NCI-H2029 (cell line): ENCODE data around the gene TOMM40L.

Experiments
- DNase-seq: peaks from one replicate; lab custom pipeline; 2025; lab: John Stamatoyannopoulos, UW

Gene TOMM40L

DNA sequence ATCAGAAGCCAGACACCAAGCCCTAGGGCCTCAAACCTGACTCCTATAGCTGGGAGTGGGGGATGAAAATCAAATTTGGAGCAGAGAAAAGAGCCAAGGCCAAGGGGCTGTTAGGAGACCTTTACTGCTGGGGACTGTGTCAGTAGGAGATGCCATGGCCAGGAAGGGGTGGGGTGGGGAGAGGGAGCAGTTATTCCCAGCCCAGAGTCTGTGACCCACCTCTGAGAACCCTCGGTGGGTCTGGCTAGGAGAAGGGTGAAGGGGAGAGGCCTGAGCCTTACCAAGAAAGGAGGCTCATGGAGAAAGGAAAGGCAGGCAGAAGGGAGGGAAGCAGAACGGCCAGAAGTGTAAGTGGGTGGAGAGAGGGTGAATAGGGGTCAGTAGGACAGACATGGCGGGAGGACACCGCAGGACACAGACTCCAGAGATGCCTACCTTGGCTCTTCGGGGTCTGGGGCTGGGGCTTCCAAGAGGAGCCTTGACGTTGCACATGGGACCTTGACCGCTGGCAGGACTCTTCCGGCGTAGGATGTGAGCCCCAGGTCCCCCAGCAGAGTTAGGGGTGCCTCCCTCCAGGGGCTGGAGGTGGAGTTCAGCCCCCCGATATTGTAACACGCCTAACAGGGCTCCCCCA, 28.2 kb upstream of the TOMM40L start:
- no peak for DNase-seq

DNA sequence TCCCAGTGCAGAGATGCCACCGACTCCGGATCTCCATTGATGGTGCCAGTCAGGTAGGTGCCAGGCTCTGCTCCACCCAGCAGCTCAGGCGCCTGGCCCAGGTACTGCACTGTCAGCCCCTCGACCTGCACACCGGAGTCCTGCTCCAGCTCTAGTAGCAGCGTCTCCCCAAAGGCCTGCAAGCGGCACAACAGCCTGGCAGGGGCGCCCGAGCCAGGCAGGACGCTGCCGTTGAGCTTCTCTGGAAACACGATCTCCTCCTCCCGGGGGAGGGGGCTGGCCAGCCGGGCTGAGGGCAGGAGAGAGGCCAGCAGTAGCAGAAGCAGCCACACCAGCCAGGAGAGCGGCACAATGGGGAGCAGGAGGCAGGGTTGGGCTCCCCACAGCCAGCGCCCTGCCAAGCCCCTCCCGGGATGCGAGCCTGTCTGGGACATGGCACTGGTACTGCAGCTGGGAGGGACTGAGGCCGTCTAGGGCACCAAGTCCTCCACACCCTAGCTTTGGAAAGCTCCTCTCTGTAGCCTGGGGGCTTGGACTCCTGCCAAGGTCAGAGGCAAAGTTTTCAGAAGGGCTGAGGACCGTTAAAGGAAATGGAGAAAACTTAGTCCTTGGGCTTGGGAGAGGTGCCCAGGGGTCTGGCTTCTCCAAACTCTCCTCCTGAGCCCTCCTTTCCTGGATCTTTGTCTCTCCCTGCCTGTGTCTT, 27.5 kb upstream of the TOMM40L start:
- no peak for DNase-seq

DNA sequence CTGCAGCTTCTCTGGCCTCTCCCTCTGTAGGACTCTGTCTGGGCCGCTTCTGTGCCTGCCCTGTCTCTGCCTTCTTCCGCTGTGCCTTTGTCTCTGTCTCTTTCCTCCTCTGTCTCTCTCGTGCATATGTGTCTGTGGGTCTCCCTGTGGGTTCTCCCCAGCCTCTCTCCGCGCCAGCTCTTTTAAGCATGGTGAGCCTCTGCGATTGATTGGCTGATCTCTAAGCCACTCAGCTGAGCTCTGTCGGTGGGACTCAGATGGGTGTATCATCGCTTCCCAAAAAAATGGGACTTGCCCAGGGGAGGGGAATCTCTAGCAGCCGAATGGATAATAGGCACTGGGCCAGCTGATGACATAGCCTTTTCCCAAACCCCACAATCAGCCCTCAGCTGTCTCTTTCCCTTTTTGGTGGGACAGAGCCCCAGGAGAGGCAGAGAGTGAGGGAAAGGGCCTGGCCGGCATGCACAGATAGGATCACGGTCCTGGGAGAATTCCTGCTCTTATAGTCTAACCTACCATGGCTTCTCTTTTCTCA, 26.9 kb upstream of the TOMM40L start, which contains the start of gene ADAMTS4:
ADAMTS4 (minus strand) TSS at position 158 of the 535 bp plus-strand sequence. CDS start 427 bp downstream, outside the sequence.
- no peak for DNase-seq

DNA sequence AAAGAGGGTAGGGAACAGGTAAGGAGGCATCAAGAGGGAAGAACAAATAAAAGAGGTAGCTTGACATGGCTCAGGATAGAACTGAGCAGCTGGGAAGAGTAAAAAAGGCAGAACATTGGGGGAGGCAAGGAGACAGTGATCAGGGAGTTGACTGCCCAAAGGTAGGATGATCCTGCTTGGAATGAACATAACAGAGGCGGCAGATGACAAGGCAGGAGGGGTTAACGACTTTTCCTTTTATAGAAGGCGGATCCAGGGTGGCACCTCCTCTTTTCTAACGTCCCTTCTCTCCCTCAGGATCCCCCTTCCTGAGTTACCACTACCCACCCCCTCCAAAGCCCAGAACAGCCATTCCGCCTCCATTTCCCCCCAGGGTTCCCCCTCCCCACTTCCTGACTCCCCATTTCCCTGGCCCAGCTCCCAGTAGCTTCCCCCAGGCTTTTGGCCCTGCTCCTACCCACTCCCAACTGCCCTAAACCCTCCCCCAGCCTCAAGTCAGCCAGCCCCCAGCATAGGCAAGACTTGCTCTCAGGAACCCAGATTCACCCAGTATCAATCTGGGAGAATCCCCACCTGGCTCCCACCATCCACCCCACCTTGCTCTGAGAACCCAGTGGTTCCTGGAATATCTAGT, 26.2 kb upstream of the TOMM40L start:
- no peak for DNase-seq

DNA sequence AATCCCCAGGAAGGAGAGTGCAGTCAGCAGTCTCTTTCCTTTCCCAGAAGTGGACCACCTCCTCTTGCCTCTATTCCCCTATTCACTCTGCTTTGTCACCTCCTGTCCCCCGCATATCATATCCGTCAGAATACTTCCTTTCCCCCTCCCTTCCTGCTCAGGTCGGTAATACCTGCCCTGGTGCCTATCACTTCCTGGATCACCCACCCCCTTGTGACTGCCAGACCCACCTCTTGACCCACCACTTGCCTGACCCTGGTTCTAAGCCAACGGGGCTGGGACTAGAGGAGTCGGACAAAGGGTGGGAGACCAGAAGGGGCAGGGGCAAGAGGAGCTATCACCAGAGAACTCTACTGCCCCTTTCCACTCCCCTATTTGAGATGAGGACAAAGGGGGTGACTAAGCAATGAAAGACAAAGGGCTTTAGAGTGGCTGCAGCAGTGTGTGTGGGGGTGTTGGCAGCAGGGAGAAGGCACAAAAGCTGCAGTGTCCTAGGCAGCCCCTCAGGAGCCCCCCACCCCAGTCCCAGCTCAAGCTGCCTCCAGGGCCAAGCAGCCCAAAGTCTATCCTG, 25.4 kb upstream of the TOMM40L start:
- DNase-seq, result no peak

DNA sequence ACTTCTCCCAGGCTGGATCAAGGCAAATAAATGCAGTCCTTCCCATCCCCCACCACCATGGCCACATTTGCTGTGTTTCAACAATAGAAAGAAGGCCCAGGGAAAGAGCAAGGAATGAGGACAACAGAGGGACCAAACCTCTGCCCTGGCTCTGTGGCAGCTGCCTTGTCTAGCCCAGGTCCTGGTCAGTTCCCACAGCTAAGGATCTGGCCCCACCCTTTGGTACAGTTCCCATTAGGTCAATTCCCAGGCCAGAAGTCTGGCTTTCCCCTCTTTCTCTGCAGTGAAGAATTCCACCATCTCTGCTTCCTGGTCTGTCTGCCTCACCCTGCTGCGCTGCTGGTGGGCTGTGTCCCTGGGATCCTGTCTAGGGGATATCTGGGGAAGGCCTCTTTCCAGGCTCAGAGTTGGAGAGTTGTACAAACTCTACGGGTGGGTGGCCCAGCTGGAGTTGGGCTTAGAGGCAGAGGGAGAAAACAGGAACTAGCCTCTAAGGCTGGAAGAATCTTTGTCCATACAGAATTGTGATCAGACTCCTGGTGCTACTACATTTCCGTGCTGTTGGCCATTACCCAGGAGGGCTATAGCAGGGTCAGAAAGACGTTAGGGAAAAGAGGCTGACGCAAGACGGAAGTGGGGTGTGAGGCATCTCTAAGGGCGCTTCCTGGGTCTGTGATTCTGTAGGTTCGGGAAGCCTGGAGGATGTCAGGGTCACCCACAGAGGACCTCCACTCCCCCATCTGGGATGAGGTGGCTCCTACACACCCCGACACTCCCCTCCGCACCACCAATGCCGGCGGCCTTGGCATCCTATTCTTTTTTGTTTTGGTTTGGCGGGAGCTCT, 24.6 kb upstream of the TOMM40L start:
- DNase-seq, result no peak

DNA sequence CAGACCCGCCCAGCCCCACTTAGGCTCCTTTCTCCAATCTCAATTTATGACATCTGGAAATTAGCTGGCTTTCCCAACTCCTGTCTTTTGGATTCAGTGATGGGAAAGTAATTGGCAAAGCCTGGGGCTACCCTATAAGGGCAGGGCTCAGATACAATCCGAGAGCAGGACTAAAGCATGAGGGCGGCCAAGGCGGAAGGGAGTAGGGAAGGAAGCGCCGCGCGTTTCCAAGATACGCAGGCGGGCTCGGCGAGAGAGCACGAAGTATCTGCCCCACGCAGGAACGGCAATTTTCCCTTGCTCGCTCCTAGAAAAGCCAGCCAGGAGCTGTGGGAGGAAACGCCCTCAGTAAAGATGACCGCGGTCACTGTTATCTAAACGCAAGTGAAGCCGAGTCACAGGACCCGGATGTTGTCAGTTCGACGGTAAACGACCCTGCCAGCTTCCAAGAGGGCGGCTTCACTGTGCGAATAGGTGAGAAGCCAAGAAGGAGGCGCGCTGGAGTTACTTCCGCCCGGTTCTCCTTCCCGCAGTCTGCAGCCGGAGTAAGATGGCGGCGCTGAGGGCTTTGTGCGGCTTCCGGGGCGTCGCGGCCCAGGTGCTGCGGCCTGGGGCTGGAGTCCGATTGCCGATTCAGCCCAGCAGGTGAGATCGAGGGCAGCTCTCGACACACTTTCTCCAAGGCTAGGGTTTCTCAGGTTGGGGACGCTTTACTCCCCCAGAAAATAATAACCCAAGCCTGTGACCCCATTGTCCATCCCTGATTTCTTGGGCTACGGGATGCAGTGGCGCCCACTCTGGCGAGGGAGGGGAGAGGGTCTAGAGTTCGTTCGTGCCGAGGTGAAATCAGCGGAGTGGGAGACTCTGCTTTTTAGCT, 23.8 kb upstream of the TOMM40L start, which contains the start of gene NDUFS2:
NDUFS2 (plus strand) TSS at position 532 of the 877 bp plus-strand sequence; CDS start at position 551, 19 bp downstream.
- DNase-seq, result peak; percentile 98

DNA sequence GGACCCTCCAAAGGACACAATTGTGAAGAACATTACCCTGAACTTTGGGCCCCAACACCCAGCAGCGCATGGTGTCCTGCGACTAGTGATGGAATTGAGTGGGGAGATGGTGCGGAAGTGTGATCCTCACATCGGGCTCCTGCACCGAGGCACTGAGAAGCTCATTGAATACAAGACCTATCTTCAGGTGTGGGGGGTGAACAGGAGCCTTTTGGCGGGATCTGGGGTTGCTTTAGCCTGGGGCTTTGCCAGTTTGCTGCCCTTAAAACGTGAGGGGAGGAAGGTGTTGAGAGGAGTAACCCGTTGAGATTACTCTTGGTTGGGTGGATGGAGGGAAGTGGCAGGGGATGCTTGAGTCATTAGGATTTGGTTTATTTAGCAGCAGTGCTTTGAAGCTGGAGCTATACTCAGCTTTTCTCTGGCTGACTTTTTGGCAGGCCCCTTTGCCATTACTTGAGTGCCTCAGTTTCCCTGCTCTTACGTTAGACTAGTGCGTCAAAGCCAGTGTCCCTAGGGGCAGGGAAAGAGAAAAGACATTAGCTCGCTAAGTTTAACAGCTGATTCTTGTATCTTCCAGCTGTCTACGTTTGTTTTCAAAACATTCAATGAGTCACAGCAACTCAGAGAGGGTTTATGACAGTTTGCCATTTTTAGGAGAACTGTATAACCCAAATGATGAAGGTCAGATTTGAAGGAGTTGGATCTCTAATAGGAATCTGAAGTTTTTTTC, 19.3 kb upstream of the TOMM40L start:
- no peak for DNase-seq

DNA sequence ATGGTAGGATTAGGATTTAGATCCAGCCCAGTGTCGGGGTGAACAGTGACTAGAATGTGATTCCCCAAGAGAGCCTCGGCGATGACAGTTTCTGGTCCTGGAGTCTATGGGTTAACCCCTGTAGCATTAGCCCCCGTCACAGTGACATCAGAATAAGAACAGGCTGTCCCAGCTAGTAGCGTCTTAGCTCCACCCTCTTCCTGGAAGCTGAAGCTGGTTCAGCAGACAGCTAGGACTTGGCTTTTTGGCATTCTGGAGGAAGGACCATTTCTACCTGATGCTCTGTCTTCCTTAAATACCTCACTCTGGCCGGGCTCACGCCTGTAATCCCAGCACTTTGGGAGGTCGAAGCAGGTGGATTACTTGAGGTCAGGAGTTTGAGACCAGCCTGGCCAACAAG, 18.7 kb upstream of the TOMM40L start:
- no peak for DNase-seq

DNA sequence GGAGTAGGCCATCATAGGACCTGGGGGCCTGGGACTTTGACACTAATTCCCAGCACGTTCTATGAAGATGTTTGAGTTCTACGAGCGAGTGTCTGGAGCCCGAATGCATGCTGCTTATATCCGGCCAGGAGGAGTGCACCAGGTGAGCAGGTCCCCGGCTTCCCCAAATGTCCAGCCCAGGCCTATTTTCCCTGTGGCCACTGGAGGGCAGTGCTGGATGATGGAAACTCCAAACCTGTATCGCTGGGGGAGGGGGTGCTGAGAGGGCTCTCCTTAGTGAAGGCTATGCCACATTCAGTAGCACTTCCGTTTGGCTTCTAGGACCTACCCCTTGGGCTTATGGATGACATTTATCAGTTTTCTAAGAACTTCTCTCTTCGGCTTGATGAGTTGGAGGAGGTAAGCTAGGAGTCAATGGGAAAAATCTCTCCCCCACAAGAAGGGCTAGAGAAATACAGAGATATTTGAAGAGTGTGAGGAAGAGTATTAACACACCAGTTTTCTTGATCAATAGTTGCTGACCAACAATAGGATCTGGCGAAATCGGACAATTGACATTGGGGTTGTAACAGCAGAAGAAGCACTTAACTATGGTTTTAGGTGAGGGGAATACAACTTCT, 16.0 kb upstream of the TOMM40L start:
- DNase-seq, result peak; percentile 83

DNA sequence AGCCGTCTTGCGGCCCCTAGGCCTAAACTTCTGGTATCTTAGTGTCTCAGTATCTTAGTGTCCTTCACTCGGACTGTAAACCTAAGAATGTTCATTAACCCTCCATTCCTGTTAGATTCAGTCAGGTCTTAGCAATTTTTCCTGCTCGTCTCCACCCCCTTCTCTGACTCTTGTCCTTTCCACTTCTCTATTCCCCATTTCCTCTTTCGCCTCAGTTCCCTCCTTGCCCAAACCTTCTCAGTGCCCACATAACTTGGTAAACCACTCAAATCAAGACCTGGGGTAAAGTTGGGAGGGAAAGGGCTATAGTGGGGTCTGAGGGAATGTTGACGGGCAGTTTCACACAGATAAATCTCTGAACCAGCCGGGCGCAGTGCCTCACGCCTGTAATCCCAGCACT, 11.5 kb upstream of the TOMM40L start:
- no peak for DNase-seq

DNA sequence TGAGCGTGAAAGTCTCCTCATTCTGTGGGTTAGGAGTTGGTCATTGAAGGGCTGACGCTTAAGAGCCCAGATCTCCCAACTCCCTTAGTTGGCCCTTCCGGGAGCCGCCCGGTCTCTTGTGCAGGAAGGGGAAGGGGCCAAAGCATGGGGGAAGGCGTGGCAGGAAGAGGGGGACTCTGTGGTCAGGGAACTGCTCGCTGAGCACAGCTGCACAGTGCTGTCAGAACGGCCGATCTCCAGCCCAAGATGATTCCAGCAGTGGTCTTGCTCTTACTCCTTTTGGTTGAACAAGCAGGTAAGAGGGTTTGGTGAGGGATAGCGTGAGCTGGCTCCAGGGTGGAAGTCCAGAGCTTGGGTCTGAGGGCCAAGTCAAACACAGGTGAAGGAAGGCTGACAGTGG, 10.8 kb upstream of the TOMM40L start, which contains the start of gene FCER1G:
FCER1G (plus strand) TSS at position 220 of the 400 bp plus-strand sequence; CDS start at position 247, 27 bp downstream.
- DNase-seq, result no peak

DNA sequence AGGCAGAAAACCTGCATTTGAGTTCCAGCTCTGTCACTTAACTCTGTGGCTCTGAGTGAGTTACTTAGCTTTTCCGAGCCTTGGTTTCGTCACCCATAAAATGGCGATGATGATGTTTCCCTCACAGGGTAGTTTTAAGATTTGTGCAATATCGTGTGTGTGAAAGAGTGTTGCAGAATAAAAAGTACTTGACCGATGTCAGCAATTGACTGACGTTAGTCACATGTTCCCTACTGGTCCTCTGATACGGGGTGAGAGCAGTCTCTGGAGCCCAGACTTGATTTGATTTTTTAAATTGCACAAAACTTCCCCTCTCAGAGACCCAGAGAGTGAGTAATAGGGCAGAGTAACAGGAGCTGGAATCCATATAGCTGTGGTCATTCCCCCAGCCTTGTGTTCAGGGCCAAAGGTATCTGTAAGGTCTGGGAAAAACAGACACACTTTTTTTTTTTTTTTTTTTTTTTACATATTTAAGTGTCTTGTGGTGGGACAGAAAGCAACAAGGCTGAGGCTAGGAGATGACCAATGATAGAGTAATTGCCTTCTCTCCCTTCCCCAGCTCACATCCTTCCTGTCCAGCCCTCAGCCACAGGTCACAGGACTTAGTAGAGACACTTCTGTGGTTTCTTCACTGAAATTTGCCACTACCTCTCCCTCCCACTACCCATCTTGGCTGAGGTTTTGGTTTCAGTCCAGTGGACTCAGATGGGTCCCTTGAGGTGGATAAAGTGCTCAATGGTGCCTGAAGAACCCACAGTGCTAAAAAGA, 8.7 kb upstream of the TOMM40L start:
- DNase-seq, result no peak

DNA sequence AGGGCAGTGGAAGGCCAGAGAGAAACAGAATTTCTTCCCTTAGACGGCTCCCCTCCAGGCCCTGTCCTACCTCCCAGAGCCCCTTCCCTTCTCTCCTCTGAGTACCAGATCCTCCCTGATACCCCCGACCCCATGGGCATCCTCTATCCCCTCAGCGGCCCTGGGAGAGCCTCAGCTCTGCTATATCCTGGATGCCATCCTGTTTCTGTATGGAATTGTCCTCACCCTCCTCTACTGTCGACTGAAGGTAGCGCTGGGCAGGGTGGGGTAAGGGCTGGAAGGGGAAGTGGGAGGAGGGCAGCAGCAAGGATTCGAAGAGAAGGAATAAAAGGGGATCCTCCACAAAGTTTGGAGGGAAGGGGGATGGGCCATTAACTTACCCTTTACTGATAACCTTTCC, 8.0 kb upstream of the TOMM40L start:
- DNase-seq, result no peak

DNA sequence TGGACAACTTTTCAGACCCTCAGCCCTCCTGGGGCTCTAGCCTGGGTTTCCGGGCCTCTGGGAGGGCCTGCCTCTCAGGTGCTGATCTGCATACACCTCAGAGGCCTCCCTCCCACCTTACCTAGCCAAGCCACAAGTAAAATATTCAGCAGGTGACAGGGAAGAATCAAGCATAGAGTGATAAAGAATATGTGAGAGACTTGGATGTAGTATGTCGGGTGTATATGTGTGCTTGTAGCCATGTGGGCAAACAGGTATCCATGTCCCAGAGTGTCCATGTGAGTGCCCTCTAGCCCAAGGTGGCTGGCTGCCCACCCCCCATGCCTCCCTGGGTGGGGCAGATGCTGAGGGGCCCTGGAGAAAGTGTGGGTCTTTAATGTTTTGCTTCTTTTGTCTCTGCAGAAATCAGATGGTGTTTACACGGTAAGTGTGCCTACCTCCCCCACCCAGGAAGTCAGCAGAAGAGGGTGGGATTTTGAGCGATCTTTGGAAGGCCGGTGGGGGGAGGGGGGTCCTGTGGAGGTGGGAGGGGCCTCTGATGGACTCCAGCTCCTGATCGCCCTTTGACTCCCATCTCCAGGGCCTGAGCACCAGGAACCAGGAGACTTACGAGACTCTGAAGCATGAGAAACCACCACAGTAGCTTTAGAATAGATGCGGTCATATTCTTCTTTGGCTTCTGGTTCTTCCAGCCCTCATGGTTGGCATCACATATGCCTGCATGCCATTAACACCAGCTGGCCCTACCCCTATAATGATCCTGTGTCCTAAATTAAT, 7.4 kb upstream of the TOMM40L start:
- no peak for DNase-seq

DNA sequence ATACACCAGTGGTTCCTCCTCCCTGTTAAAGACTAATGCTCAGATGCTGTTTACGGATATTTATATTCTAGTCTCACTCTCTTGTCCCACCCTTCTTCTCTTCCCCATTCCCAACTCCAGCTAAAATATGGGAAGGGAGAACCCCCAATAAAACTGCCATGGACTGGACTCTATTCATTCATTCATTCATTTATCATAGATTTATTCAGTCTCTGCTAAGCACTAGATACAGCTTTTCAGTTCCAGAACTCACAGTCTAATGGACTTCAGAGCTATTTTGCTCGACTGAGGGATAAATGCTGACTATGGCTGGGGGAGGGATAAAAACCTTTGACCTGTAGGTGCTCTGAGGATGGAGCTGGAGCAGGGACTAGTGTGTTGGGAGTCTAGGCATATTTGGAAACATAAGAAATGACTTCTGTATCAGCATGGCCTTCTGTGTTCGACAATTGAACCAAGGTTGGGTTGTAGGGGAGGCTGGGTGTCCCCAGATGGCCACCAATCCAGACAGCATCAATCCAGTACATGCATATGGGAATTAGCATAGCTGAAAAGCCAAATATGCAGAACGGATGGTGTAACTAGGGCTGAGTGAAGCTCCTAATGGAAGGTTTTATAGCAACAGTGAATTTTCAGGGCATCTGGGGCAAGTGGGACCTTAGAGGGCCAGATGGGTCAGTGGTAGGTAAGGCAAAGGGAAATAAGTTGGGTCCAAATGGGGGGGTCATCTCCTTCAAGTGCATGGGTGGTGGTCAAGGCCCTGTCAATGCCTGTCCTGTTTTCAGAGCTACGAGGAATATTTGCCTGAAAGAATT, 6.6 kb upstream of the TOMM40L start:
- no peak for DNase-seq

DNA sequence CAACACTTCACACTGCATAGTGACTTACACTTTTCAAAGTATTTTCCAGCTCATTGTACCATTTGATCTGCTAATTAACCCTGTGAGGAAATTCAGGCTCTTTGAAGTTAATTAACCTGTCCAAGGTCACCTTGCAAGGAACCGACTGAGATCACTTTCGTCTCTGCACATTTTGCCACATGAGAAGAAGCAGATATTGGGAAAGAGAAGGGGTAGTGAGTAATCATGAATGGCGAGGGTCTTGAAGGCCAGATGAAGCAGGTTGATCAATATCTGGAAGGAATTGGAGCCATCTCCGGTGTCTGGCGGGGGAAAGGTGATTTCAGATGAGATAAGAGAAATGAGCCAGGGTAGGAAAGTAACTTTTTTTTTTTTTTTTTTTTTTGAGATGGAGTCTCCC, 5.9 kb upstream of the TOMM40L start:
- DNase-seq, result no peak
